ENCODE data around the gene STARD10.

STARD10 gene

DNA sequence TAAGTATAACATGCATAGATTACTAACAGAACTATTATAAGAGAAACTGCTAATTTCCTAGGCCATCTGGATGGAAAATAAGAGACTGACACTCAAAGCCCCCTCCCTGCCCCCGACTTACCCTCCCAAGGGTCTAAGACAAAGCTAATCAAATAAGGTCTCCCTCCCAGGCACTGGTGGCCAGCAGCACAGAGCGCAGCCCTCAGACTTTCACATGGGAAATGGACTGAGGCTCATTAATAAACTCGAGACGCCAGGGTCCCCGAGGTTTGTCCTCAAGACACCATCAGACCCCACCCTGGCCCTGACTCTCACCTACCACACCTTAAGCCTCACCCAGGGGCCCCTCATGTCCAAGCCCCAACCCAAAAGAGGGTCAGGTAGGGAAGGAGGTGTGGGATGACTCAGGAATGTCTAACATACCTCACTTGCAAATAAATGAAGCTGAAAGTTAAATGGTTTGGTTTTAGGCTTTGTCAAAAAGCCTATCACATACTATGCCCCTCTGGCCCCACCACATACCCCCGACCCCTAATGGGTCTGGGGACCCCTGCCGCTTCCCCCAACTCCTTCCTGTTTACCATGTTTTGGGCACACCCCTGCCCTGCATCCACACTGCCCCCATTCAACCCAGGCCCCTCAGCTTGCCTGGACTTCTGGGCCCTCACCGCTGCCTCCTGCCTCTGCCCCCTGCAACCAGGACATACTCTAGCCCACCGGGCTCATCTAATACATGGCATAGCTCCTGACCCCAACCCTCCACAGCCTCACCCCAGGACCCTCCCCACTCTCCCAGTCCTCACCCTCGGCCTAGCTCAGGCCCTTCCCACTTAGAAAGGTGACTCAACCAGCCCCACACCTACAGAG lies 53.1 kb downstream of the STARD10 start:
- TF ChIP-seq POLR2AphosphoS5 (IDR thresholded peaks at IDR 0.05; ENCODE audit: low read depth, low read length) (no peak), TAF1 (IDR thresholded peaks at IDR 0.05; ENCODE audit: borderline replicate concordance, insufficient read depth, low read length) (no peak), SIN3A (IDR thresholded peaks at IDR 0.05; ENCODE audit: borderline replicate concordance, insufficient read depth, low read length) (no peak), FOXP2 (optimal IDR thresholded peaks at IDR 0.05; ENCODE audit: borderline replicate concordance, extremely low read depth, extremely low read length, insufficient read depth) (no peak)
- TF ChIP-seq, protein P1, sequence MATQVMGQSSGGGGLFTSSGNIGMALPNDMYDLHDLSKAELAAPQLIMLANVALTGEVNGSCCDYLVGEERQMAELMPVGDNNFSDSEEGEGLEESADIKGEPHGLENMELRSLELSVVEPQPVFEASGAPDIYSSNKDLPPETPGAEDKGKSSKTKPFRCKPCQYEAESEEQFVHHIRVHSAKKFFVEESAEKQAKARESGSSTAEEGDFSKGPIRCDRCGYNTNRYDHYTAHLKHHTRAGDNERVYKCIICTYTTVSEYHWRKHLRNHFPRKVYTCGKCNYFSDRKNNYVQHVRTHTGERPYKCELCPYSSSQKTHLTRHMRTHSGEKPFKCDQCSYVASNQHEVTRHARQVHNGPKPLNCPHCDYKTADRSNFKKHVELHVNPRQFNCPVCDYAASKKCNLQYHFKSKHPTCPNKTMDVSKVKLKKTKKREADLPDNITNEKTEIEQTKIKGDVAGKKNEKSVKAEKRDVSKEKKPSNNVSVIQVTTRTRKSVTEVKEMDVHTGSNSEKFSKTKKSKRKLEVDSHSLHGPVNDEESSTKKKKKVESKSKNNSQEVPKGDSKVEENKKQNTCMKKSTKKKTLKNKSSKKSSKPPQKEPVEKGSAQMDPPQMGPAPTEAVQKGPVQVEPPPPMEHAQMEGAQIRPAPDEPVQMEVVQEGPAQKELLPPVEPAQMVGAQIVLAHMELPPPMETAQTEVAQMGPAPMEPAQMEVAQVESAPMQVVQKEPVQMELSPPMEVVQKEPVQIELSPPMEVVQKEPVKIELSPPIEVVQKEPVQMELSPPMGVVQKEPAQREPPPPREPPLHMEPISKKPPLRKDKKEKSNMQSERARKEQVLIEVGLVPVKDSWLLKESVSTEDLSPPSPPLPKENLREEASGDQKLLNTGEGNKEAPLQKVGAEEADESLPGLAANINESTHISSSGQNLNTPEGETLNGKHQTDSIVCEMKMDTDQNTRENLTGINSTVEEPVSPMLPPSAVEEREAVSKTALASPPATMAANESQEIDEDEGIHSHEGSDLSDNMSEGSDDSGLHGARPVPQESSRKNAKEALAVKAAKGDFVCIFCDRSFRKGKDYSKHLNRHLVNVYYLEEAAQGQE (IDR thresholded peaks at IDR 0.05; ENCODE audit: insufficient read depth in 1 of 2, low read depth in 2 of 2, low read length in 2 of 2), result no peak

DNA sequence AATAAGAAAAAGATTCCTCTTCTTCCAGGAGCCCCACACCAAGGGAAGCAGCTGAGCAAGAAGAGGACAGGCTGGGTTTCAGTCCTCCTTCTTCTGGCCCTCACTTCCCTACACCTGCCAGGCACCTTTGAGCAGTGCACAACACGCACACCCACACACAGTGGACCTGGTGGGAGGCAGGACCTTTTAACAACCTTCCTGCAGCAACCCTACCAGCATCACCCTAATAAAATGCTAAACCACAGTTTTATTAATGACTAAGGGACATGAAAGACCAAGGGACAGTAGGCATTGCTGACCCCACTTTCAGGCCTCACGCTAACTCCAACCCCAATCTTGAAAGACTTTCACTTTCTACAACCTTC lies 53.8 kb downstream of the STARD10 start:
- TF ChIP-seq SIN3A (IDR thresholded peaks at IDR 0.05; ENCODE audit: borderline replicate concordance, insufficient read depth, low read length) (no peak), POLR2AphosphoS5 (IDR thresholded peaks at IDR 0.05; ENCODE audit: low read depth, low read length) (no peak), FOXP2 (optimal IDR thresholded peaks at IDR 0.05; ENCODE audit: borderline replicate concordance, extremely low read depth, extremely low read length, insufficient read depth) (no peak), TAF1 (IDR thresholded peaks at IDR 0.05; ENCODE audit: borderline replicate concordance, insufficient read depth, low read length) (no peak)
- TF ChIP-seq, protein P1 (IDR thresholded peaks at IDR 0.05; ENCODE audit: insufficient read depth in 1 of 2, low read depth in 2 of 2, low read length in 2 of 2), result no peak

DNA sequence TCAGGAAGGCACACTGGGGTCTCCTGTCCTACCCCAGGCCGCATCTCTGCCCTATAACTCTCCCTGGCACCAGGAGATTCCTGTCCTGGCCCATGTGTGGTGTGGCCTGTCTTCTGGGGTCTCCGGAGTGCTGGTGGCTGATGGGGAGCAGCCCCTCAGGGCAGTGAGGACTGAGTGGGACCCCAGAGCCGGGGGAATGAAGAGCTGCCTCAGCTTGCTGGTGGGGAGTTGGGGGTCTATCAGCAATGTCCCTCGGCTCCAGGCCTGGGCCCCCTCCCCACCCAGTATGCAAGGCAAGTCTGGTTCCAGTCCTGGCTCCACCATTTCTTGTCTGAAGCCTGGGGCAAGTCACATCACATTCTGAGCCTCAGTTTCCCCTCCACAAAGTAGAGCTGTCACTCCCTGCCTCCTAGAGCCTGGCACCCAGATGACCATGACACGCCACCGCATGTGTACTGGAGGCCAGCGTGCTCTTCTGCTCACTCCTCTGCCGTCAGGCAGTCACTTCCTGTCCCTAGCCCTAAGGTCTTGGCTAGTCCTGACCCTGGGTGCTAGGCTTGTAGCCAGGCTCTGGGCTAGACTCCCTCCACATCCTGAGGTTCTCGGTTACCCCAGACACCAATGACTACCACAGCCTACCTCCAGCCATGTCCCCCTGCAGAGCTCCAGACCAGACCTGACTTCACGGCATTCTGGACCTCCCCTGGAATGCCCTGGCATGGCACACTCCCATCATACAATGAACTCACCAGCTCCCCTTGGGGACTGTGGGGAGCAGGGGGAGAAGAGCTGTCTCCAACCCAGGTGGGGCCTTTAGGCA lies 54.4 kb downstream of the STARD10 start:
- no peak for TF ChIP-seq SIN3A (IDR thresholded peaks at IDR 0.05; ENCODE audit: borderline replicate concordance, insufficient read depth, low read length)
- no peak for TF ChIP-seq FOXP2 (optimal IDR thresholded peaks at IDR 0.05; ENCODE audit: borderline replicate concordance, extremely low read depth, extremely low read length, insufficient read depth)
- TF ChIP-seq, protein P1 (IDR thresholded peaks at IDR 0.05; ENCODE audit: insufficient read depth in 1 of 2, low read depth in 2 of 2, low read length in 2 of 2), result no peak
- TF ChIP-seq POLR2AphosphoS5 (IDR thresholded peaks at IDR 0.05; ENCODE audit: low read depth, low read length), result no peak
- no peak for TF ChIP-seq TAF1 (IDR thresholded peaks at IDR 0.05; ENCODE audit: borderline replicate concordance, insufficient read depth, low read length)

DNA sequence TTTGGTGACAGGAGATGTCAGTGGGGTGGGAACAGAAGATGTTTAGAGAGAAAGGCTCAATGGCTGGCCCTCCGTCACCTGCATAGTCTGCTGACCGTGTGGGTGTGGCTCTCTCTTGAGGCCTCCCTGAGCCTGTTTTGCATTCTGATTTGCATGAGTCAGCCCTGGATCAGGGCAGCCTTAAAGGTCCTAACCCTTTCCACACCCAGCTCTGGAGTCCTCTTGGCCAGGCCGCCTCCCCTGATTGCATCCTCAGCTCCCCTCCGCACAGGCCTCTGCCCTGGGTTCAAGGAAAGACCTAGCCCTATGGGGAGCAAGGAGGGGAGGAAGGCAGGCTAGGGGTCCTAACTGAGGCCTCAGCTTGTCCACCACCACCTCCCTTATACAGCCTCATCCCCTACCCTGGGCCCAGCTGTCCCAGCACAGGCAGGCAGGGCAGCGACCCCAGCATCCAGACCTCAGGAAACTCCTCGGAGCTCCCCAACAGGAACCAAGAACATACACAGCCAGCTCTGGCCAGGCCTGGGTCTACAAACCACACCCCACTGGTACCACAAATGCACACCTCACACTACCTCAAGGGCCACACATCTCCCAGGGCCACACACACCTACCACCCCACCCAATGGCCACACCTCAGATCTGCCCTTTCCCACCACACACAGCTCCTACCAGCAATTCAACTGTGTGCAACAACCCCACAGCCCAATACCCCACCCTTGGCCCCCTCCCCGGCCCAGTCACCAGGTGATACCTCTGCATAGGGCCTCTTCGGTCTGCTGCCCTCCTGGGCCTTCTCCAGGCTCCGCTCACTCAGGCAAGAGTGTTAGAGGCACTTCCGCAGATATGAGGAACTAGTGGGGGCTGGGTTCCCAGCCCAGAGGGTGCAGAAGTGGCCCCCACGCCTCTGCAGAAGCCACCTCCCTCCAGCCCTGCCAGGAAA lies 55.4 kb downstream of the STARD10 start:
- no peak for TF ChIP-seq POLR2AphosphoS5 (IDR thresholded peaks at IDR 0.05; ENCODE audit: low read depth, low read length)
- TF ChIP-seq TAF1 (IDR thresholded peaks at IDR 0.05; ENCODE audit: borderline replicate concordance, insufficient read depth, low read length), result no peak

DNA sequence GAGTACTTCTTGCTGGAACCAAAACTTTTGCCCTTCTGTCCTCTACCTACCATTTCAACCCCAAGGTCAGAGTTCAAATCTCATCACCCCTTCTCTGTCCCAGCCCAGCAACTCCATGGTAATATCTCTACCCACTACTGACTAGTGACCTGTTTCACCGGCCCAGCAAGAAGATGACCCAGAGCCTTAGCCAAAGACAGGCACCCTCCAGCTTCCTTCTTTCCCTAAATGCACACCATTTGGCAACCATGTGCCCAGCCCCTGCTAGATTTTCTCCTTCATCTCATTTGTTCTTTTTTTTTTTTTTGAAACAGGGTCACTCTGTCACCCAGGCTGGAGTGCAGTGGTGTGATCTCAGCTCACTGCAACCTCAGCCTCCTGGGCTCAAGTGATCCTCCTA lies 56.5 kb downstream of the STARD10 start:
- TF ChIP-seq FOXP2 (optimal IDR thresholded peaks at IDR 0.05; ENCODE audit: borderline replicate concordance, extremely low read depth, extremely low read length, insufficient read depth) (no peak), SIN3A (IDR thresholded peaks at IDR 0.05; ENCODE audit: borderline replicate concordance, insufficient read depth, low read length) (no peak), TAF1 (IDR thresholded peaks at IDR 0.05; ENCODE audit: borderline replicate concordance, insufficient read depth, low read length) (no peak), POLR2AphosphoS5 (IDR thresholded peaks at IDR 0.05; ENCODE audit: low read depth, low read length) (no peak)
- TF ChIP-seq, protein P1 (IDR thresholded peaks at IDR 0.05; ENCODE audit: insufficient read depth in 1 of 2, low read depth in 2 of 2, low read length in 2 of 2), result no peak

Measured in PFSK-1 (cell line).